HL-60 (cell line): ENCODE measurements around the gene EPYC.

Source experiments
- CTCF ChIP-seq: IDR thresholded peaks from one replicate; pipeline ENCODE4 v1.5.1; 2011; ENCODE audit warnings: low read length, control low read depth, inconsistent platforms; ENCODE audit not compliant: insufficient read depth
- GABPA ChIP-seq: IDR thresholded peaks from 2 replicates; pipeline ENCODE4 v1.6.1; 2012; ENCODE audit warnings: low read depth
- POLR2AphosphoS5 ChIP-seq: IDR thresholded peaks from 2 replicates; pipeline ENCODE4 v1.6.1; 2012; ENCODE audit warnings: low read depth
- SPI1 ChIP-seq: IDR thresholded peaks from 2 replicates; pipeline ENCODE4 v1.6.1; 2012; ENCODE audit warnings: low read depth, mild to moderate bottlenecking, borderline replicate concordance
- TF ChIP-seq, protein P1 (sequence below): IDR thresholded peaks from 2 replicates; pipeline ENCODE4 v1.6.1; 2012; ENCODE audit warnings: low read depth; ENCODE audit not compliant: insufficient replicate concordance

DNA sequence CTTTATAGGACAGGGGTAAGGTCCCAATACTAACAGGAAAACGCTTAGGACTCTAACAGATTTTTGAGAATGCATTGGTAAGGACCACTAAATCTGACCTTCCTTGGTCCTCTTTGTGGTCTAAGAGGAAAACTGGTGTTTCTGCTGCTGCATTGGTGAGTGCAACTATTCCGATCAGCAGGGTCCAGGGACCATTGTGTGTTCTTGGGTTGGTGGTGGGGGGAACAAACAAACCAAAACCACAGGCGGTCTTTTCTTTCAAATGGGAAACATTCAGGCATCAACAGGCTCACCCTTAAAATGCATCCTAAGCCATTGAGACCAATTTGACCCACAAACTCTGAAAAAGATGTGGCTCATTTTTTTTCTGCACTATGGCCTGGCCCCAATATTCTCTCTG, 20.7 kb downstream of the EPYC start:
- no peak for TF ChIP-seq CTCF
- no peak for TF ChIP-seq POLR2AphosphoS5
- no peak for TF ChIP-seq SPI1
- TF ChIP-seq, protein P1, sequence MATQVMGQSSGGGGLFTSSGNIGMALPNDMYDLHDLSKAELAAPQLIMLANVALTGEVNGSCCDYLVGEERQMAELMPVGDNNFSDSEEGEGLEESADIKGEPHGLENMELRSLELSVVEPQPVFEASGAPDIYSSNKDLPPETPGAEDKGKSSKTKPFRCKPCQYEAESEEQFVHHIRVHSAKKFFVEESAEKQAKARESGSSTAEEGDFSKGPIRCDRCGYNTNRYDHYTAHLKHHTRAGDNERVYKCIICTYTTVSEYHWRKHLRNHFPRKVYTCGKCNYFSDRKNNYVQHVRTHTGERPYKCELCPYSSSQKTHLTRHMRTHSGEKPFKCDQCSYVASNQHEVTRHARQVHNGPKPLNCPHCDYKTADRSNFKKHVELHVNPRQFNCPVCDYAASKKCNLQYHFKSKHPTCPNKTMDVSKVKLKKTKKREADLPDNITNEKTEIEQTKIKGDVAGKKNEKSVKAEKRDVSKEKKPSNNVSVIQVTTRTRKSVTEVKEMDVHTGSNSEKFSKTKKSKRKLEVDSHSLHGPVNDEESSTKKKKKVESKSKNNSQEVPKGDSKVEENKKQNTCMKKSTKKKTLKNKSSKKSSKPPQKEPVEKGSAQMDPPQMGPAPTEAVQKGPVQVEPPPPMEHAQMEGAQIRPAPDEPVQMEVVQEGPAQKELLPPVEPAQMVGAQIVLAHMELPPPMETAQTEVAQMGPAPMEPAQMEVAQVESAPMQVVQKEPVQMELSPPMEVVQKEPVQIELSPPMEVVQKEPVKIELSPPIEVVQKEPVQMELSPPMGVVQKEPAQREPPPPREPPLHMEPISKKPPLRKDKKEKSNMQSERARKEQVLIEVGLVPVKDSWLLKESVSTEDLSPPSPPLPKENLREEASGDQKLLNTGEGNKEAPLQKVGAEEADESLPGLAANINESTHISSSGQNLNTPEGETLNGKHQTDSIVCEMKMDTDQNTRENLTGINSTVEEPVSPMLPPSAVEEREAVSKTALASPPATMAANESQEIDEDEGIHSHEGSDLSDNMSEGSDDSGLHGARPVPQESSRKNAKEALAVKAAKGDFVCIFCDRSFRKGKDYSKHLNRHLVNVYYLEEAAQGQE = no peak
- TF ChIP-seq GABPA = no peak
